CD4-positive, alpha-beta T cell treated with Interferon gamma for 1 hour (primary cell): ENCODE results near the gene AP1B1.
"Not testable (repeated sequence)": the region's sequence is repeated elsewhere in the genome, so short reads cannot be mapped to it uniquely, and the experiment has no call there.

Source experiments
- DNase-seq: peaks from one replicate; pipeline ENCODE4 v3.0.0-alpha.2; 2020

Gene AP1B1

DNA sequence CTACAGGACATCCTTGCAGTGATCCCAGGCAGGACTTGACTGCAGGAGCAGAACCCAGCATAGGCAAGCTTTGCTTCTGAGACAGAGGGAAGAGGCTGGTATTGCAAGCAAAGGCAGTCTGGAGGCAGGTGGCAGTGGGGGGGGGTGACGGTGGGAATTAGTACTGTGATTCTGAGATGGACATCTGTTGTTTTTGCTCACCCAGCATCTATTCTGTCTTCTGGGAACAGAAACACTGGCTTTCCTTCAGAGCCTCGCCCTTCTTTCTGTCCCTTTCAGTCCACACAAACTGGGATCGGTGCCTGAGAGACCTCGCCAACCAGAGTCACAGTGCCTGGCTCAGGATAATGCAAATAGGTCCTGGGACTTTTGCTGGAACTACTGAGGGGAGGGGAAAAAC is 41.7 kb downstream of the AP1B1 start:
- no peak for DNase-seq

- DNase-seq = no peak
Measured at GRCh38 chr22:29345932-29346331, 42.4 kb downstream of the AP1B1 start.

DNA sequence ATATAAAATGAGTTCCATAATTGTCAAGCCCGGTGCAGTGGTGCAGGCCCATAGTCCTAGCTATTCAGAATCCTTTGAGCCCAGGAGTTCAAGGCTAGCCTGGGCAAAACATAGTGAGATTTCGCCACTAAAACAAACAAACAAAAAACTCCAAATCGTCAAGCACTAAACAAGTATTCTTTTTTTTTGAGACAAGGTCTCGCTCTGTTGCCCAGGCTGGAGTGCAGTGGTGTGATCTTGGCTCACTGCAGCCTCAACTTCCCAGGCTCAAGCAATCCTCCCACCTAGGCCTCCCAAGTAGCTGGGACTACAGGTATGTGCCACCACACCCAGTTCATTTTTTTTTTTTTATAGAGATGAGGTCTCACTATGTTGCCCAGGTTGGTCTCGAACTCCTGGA is 43.5 kb downstream of the AP1B1 start:
- DNase-seq = not testable (repeated sequence)

DNA sequence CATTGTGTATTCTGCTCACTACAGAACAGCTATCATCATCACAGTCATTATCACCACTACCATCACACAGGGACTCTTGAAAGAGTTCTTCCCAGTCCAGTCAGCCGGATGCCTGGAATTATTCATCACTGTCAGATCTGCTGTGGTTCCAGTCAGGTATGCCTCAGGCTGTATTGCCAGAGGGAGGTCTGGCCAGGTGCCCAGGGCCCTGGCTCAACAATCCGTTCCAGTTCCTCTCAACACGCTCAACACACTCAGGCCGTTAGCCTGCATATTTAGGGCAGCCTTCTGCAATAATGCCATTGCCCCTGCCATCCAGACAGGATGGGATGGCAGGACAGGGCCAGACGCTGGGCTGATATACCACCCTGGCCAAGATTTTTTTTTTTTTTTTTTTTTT is 44.2 kb downstream of the AP1B1 start:
- DNase-seq = no peak

DNA sequence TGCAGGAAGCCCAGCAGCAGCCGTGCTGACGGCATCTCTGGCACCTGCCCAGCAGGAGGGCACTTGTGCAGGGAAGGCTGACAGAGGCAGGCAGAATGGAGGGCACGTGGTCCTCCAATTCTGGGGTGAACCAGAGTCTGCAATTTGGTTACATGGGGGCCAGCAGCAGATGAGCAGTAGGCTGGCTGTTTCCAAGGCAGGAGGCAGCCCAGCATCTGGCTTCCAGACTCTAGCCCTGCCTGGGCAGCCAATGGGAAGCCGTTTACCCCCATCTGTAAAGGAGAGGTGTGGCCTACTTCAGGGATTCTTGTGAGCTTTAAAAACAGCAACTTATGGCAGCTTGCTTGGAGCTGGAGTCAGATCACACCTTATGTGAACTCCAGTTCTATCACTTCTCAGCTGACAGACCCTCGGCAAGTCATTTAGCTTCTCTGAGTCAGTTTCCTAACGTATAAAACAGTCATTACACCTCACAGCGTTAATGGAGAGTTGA is 45.0 kb downstream of the AP1B1 start:
- no peak for DNase-seq

DNA sequence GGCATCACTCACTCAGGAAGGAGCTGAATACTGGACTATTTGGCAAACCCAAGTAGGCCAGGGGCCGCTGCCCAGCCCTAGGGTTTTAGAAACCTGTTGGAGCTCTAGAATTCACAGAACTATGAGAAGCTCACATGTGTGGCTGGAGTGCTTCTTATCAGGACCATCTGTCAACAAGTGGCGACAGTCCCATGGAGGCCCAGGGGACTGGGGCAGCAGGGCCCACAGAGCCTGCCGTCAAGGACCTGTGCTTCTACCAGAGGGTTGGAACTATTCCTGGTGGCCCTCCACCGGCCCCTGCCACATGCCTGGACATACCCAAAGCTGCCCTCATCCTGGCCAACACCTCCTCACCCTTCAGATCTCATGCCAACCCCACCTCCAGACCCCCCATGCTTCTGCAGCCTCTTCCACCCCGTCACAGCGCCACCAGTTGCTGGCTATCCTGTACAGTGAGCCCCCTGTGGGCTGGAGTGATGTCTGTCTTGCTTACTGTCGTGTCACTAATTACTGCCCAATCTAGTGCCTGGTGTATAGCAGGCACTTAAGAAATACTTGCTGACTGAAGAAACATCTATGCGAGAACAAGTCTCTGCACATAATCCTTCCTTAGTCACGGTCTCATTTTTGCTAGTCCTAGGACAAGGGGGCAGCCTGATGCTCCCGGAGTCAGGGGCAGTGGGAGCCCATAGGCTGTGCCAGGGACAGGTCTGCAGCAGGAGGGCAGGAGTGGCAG is 45.6 kb downstream of the AP1B1 start:
- DNase-seq = no peak

DNA sequence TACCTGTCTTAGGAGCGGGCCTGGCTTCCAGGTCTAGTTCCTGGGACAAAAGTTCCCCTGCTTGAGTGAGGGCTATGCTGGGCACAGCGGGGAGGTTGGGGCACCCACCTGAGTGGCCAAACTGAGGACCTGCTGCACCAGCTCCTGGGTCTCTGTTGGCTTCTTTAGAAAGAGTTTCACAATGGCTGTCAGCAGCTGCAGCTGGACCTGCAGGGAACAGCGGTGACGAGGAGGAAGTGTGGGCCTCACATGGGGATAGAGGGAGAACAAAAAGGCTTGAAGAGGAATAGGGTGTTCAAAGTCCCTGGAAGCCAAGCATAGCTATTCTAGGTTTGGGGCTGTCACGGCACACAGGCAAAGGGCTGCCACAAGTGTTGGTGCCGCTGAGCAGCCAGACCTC is 46.2 kb downstream of the AP1B1 start:
- DNase-seq = no peak

DNA sequence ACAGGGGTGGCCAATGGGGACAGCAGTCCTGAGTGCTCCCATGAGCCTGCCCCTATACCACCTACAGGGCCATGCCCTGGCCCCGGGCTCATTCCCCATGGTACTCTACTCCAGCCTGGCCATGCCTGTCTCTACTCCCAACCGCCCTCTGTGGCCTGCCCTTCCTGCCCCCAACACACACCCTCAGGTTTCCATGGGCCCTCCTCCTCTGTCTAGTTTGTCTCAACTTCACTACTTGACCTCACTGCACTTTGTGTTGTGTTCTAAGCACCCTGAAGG is 46.6 kb downstream of the AP1B1 start:
- DNase-seq = no peak

GRCh38 chr22:29341056-29341848 is 47.1 kb downstream of the AP1B1 start:
- no peak for DNase-seq

GRCh38 chr22:29340566-29340965 is 47.8 kb downstream of the AP1B1 start:
- DNase-seq = no peak

GRCh38 chr22:29339381-29340235 is 48.8 kb downstream of the AP1B1 start:
- DNase-seq = no peak

GRCh38 chr22:29338398-29338797 is 50.0 kb downstream of the AP1B1 start:
- DNase-seq = no peak

- no peak for DNase-seq
Measured at GRCh38 chr22:29337631-29338284, 50.6 kb downstream of the AP1B1 start.

DNA sequence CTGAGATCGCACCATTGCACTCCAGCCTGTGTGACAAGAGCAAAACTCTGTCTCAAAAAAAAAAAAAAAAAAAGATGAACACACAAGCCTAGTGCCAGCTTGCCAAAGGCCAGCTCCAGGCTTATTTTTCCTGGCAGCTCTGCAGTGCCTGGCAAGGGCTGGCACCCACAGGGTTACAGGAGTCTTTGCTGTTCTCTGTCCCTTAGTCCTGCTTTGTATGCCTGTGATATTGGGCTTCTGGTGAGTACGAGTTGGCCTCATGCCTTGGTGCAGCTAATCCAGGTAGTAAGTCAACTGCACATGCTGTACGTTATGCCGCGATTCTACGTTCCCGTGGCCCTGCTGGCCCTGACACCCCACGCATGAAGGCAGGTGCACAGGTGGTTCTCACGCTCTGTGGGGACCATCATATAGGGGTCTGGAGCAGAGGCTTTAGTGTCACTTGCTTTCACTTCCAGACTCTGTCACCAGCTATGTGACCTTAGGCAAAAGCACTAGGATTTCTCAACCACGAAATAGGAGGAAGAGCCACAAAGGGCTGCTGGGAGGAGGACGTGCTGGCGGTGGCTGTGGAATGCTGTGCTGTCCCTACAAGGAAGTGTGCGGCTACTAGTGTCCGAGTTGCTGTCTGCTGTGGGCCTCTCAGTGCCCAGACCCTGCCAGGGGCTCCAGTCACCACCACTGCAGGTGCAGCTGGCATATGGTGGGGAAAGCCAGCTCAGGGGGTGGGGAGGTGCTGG is 51.4 kb downstream of the AP1B1 start:
- DNase-seq = no peak

GRCh38 chr22:29335656-29336055 is 52.7 kb downstream of the AP1B1 start:
- no peak for DNase-seq

DNA sequence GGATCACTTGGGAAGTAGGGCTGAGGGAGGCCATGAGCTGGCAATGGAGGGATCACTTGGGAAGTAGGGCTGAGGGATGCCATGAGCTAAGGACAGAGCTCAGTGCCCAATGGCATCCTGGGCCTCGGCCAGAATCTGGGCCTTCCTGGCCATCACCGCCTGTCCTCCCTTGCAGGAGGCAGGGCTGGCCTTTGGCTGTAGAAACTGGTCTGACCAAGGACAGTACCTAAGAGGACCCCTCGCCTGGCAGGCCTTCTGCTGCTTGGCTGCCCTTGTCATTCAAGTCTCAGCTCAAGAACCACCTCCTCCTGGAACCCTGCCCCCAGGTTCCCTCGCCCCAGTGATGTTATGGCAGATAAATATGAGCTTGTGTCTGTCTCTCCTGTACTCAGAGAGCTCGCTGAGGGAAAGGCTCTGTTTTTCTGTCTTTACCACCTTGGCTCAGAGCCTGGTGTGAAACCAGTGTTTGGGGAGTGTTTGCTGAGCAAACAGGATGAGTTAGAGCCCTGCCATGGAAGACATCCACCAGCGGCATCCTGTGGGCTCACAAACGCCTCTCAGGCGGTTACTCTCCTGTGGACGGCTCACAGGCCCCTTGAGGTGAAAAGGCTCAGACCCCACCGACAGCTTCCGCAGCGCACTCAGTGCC is 53.5 kb downstream of the AP1B1 start:
- DNase-seq = no peak

GRCh38 chr22:29334148-29334547 is 54.2 kb downstream of the AP1B1 start:
- no peak for DNase-seq

- no peak for DNase-seq
Measured at GRCh38 chr22:29332886-29333496, 55.4 kb downstream of the AP1B1 start.

DNA sequence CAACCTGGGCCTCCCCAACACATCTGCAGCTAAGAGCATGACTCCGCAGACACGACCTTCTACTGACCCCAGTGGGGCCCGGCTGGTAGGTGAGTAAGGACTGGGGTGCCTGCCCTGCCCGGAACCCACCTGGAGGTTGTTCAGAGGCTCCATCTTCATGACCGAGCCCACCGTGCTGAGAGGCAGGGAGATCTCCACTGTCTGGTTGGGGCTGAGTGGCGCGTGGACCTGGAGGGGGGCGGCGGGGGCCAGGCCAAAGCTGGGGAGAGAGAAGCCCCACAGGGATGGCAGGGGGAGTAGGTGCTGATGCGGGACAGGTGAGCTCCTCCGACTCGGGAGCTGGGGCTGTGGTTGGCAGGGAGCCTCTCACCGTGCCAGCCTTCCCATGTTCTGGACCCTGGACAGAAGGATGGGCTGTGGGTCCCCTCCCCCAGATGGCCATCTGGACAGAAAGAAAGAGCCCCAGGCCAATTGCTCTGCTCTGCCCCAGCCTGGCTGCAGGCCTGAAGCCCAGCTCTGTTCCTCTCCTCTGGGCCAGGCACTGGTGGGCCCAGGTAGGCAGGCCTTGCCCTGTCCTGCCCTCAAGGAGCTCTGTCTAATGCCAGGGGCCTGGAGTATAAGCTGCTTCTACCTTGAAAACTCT is 56.6 kb downstream of the AP1B1 start:
- DNase-seq = no peak

GRCh38 chr22:29331213-29331612 is 57.2 kb downstream of the AP1B1 start:
- no peak for DNase-seq

DNA sequence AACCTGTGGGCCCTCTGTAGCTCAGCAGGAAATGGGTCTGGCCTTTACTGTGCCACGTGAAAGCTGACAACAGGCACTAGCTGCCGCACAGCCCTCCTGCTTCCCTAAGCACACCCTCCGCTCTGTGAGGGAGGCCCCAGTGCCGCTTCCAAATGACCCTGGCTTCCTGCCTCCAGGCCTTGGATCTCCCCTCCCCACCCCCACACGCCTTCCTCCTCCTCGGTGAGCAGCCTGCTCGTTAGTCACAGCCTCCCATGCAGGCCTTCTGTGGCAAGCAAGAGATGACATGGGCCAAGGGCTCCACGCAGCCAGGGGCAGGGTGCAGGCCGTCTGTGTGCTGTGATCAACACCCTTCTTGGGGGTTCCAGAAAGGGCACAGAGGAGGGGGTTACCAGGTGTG is 57.6 kb downstream of the AP1B1 start:
- no peak for DNase-seq
